Mesendoderm (in vitro differentiated cells): ENCODE results near the gene DCDC2C.
A peak's percentile ranks its signal among the peaks of the same experiment; 100 is the strongest.
"Not testable (repeated sequence)": the region's sequence is repeated elsewhere in the genome, so short reads cannot be mapped to it uniquely, and the experiment has no call there.

Experiments used
- DNase-seq: peaks from one replicate; pipeline ENCODE4 v3.0.0; 2013
- H2AK5ac ChIP-seq: 2 replicates; pipeline ENCODE4 v1.6.1; 2013; ENCODE audit warnings: low read length, inconsistent platforms
- H2BK120ac ChIP-seq: 2 replicates; pipeline ENCODE4 v1.6.1; 2013; ENCODE audit warnings: low read depth, mild to moderate bottlenecking, low read length, moderate library complexity, mixed read lengths
- H2BK15ac ChIP-seq: replicated peaks from 2 replicates; pipeline ENCODE4 v1.6.1; 2013; ENCODE audit warnings: low read depth, mild to moderate bottlenecking, moderate library complexity
- H2BK5ac ChIP-seq: 2 replicates; pipeline ENCODE4 v1.6.1; 2013; ENCODE audit warnings: low read length, inconsistent platforms
- H3K18ac ChIP-seq: 2 replicates; pipeline ENCODE4 v1.6.1; 2013; ENCODE audit warnings: mild to moderate bottlenecking, low read length, mixed read lengths
- H3K23ac ChIP-seq: one replicate; pipeline ENCODE4 v1.6.1; 2013; ENCODE audit warnings: low read length
- H3K27ac ChIP-seq: 2 replicates; pipeline ENCODE4 v1.5.1; 2013; ENCODE audit warnings: low read depth, mild to moderate bottlenecking, inconsistent platforms, low read length, moderate library complexity
- H3K27me3 ChIP-seq: 2 replicates; pipeline ENCODE4 v1.6.1; 2013; ENCODE audit warnings: low read length, control low read depth, mild to moderate bottlenecking, inconsistent platforms; ENCODE audit not compliant: insufficient read depth, poor library complexity
- H3K36me3 ChIP-seq: 2 replicates; pipeline ENCODE4 v1.6.1; 2013; ENCODE audit warnings: low read length, inconsistent platforms; ENCODE audit not compliant: control insufficient read depth, insufficient read depth
- H3K4ac ChIP-seq: one replicate; pipeline ENCODE4 v1.6.1; 2013; ENCODE audit warnings: low read depth, mild to moderate bottlenecking, low read length, moderate library complexity
- H3K4me1 ChIP-seq: 2 replicates; pipeline ENCODE4 v1.6.1; 2013; ENCODE audit warnings: low read depth, low read length, inconsistent platforms; ENCODE audit not compliant: control insufficient read depth
- H3K4me2 ChIP-seq: 2 replicates; pipeline ENCODE4 v1.6.1; 2013; ENCODE audit warnings: low read length
- H3K4me3 ChIP-seq: 2 replicates; pipeline ENCODE4 v1.5.1; 2013; ENCODE audit warnings: mild to moderate bottlenecking, low read length
- H3K56ac ChIP-seq: one replicate; pipeline ENCODE4 v1.6.1; 2013; ENCODE audit warnings: low read length
- H3K79me1 ChIP-seq: 2 replicates; pipeline ENCODE4 v1.6.1; 2013; ENCODE audit warnings: low read length, inconsistent platforms
- H3K79me2 ChIP-seq: 2 replicates; pipeline ENCODE4 v1.6.1; 2013; ENCODE audit warnings: mild to moderate bottlenecking, low read length; ENCODE audit not compliant: control insufficient read depth, insufficient read depth
- H3K9ac ChIP-seq: 2 replicates; pipeline ENCODE4 v1.6.1; 2013; ENCODE audit warnings: low read length, inconsistent platforms
- H4K5ac ChIP-seq: one replicate; pipeline ENCODE4 v1.6.1; 2013; ENCODE audit warnings: low read length
- H4K8ac ChIP-seq: one replicate; pipeline ENCODE4 v1.6.1; 2013; ENCODE audit warnings: low read depth, mild to moderate bottlenecking, control low read depth, low read length, moderate library complexity
- WGBS: extraction: QIAGEN DNeasy Blood & Tissue Kit; methylation state at CpG from one replicate; pipeline ENCODE4 v1.1.7; 2013; ENCODE audit warnings: low lambda C conversion rate, missing lambda C conversion rate; ENCODE audit not compliant: insufficient coverage; ENCODE audit errors: extremely low coverage; 5-methylcytosine and 5-hydroxymethylcytosine counted together

Gene DCDC2C

GRCh38 chr2:3657881-3658280, 45.5 kb upstream of the DCDC2C start, which contains the start of gene ALLC:
Gene ALLC, plus strand, starts transcription at chr2:3658200. Its CDS starts 12,958 bp downstream, at chr2:3671158.
- no peaks in the 10 kb centered on the region for H3K79me2 ChIP-seq
- no peak within 1 kb of the TSS for H2BK15ac ChIP-seq
- H3K4me1 ChIP-seq, result no peaks in the 10 kb centered on the region
- no peak within 1 kb of the TSS for H3K4me3 ChIP-seq
- H4K5ac ChIP-seq, result no peak within 1 kb of the TSS
- H3K27me3 ChIP-seq, result no peaks in the 10 kb centered on the region
- H2AK5ac ChIP-seq, result no peak within 1 kb of the TSS
- WGBS, result no CpG with 5 or more reads among the region's 7 CpGs
- no peak within 1 kb of the TSS for H3K18ac ChIP-seq
- no peak within 1 kb of the TSS for H3K23ac ChIP-seq
- no peak for DNase-seq
- H3K56ac ChIP-seq, result peak within 1 kb of the TSS; percentile 18
- H2BK120ac ChIP-seq, result no peak within 1 kb of the TSS
- H3K79me1 ChIP-seq, result no peaks in the 10 kb centered on the region
- no peak within 1 kb of the TSS for H2BK5ac ChIP-seq
- H3K27ac ChIP-seq, result no peak within 1 kb of the TSS
- no peak within 1 kb of the TSS for H3K4ac ChIP-seq
- no peak within 1 kb of the TSS for H4K8ac ChIP-seq
- H3K9ac ChIP-seq, result no peak within 1 kb of the TSS
- H3K4me2 ChIP-seq, result no peak within 1 kb of the TSS
- no peaks in the 10 kb centered on the region for H3K36me3 ChIP-seq

GRCh38 chr2:3659447-3660432, 43.6 kb upstream of the DCDC2C start:
- H3K4ac ChIP-seq, result no peak overlapping the region
- H3K36me3 ChIP-seq, result no peaks in the 10 kb centered on the region
- no peak overlapping the region for H2AK5ac ChIP-seq
- no peaks in the 10 kb centered on the region for H3K27me3 ChIP-seq
- H4K5ac ChIP-seq, result no peak overlapping the region
- H2BK15ac ChIP-seq, result no peak overlapping the region
- no peaks in the 10 kb centered on the region for H3K79me2 ChIP-seq
- no CpG with 5 or more reads among the region's 26 CpGs for WGBS
- H3K4me2 ChIP-seq, result no peak overlapping the region
- no peak overlapping the region for H3K18ac ChIP-seq
- no peaks in the 10 kb centered on the region for H3K79me1 ChIP-seq
- no peak overlapping the region for H3K23ac ChIP-seq
- no peak overlapping the region for H2BK120ac ChIP-seq
- H3K9ac ChIP-seq, result no peak overlapping the region
- no peak overlapping the region for H3K4me3 ChIP-seq
- peak overlapping the region; percentile 6 for H3K56ac ChIP-seq
- no peak overlapping the region for H4K8ac ChIP-seq
- no peak overlapping the region for H2BK5ac ChIP-seq
- no peaks in the 10 kb centered on the region for H3K4me1 ChIP-seq
- no peak overlapping the region for H3K27ac ChIP-seq
- peak; percentile 35 for DNase-seq

- H4K5ac ChIP-seq, H3K4me2 ChIP-seq, H3K27ac ChIP-seq, H3K27me3 ChIP-seq, H3K9ac ChIP-seq, H3K18ac ChIP-seq, H3K79me2 ChIP-seq, H2AK5ac ChIP-seq, H3K4me3 ChIP-seq, DNase-seq, H2BK15ac ChIP-seq, H3K4ac ChIP-seq, H3K4me1 ChIP-seq, H3K36me3 ChIP-seq, H3K56ac ChIP-seq, H2BK5ac ChIP-seq, H4K8ac ChIP-seq, H3K23ac ChIP-seq, H2BK120ac ChIP-seq, H3K79me1 ChIP-seq: not testable (repeated sequence)
- no CpG with 5 or more reads among the region's 7 CpGs for WGBS
Observed at GRCh38 chr2:3660640-3661039, 42.7 kb upstream of the DCDC2C start.

- Histone ChIP-seq H2BK120ac (no peak overlapping the region), H3K4me2 (no peak overlapping the region), H2BK5ac (no peak overlapping the region), H3K27me3 (no peaks in the 10 kb centered on the region), H3K18ac (no peak overlapping the region), H4K8ac (no peak overlapping the region), H3K79me1 (no peaks in the 10 kb centered on the region), H3K4me3 (no peak overlapping the region), H3K4ac (no peak overlapping the region), H2BK15ac (no peak overlapping the region), H3K9ac (no peak overlapping the region), H3K36me3 (no peaks in the 10 kb centered on the region), H3K27ac (no peak overlapping the region), H2AK5ac (peak overlapping the region; percentile 77), H3K23ac (no peak overlapping the region), H4K5ac (no peak overlapping the region), H3K56ac (no peak overlapping the region), H3K4me1 (no peaks in the 10 kb centered on the region), H3K79me2 (no peaks in the 10 kb centered on the region)
- peak; percentile 30 for DNase-seq
- WGBS, result no CpG with 5 or more reads among the region's 3 CpGs
Observed at GRCh38 chr2:3661149-3661660, 42.2 kb upstream of the DCDC2C start.

- Histone ChIP-seq H3K79me2 (no peaks in the 10 kb centered on the region), H3K4me3 (no peak overlapping the region), H3K4me1 (no peaks in the 10 kb centered on the region), H4K8ac (no peak overlapping the region), H3K9ac (no peak overlapping the region), H3K36me3 (no peaks in the 10 kb centered on the region), H3K27ac (peak overlapping the region; percentile 83), H2BK15ac (no peak overlapping the region), H4K5ac (no peak overlapping the region), H3K18ac (peak overlapping the region; percentile 85), H3K4ac (no peak overlapping the region), H3K27me3 (no peaks in the 10 kb centered on the region), H2BK5ac (no peak overlapping the region), H3K23ac (no peak overlapping the region), H3K4me2 (no peak overlapping the region), H3K79me1 (no peaks in the 10 kb centered on the region), H3K56ac (no peak overlapping the region), H2AK5ac (no peak overlapping the region), H2BK120ac (no peak overlapping the region)
- no CpG with 5 or more reads among the region's 6 CpGs for WGBS
- DNase-seq, result peak; percentile 98
Observed at GRCh38 chr2:3662239-3662638, 41.1 kb upstream of the DCDC2C start.
